Stimulated activated CD8-positive, alpha-beta memory T cell treated with anti-CD3 and anti-CD28 coated beads, Interleukin-12 subunit alpha, Interleukin-12 subunit beta, amount 100 ng/mL, for 1 hour (primary cell): ENCODE measurements around the gene TIMM23B.
"Not testable (repeated sequence)": the region's sequence is repeated elsewhere in the genome, so short reads cannot be mapped to it uniquely, and the experiment has no call there.

Experiments
- DNase-seq: peaks from one replicate; pipeline ENCODE4 v3.0.0-alpha.2; 2020; ENCODE audit warnings: low read depth

TIMM23B gene

GRCh38 chr10:49977756-49978155 lies 35.9 kb downstream of the TIMM23B start:
- DNase-seq: not testable (repeated sequence)

GRCh38 chr10:49987207-49987606 lies 45.4 kb downstream of the TIMM23B start:
- not testable (repeated sequence) for DNase-seq

- not testable (repeated sequence) for DNase-seq
These were observed 46.5 kb downstream of the TIMM23B start, which contains the start of gene AGAP6 for GRCh38 chr10:49988376-49988775. TSS of gene AGAP6 (plus strand) at chr10:49988406. CDS start at chr10:49988716, 310 bp downstream.

- not testable (repeated sequence) for DNase-seq
These were observed 53.5 kb downstream of the TIMM23B start for GRCh38 chr10:49995321-49995720.

GRCh38 chr10:50014024-50014423 lies 72.2 kb downstream of the TIMM23B start:
- DNase-seq: not testable (repeated sequence)

GRCh38 chr10:50015596-50016220 lies 73.9 kb downstream of the TIMM23B start:
- DNase-seq: not testable (repeated sequence)

- not testable (repeated sequence) for DNase-seq
These were observed 75.1 kb downstream of the TIMM23B start for GRCh38 chr10:50016926-50017325.

GRCh38 chr10:50017646-50018045 lies 75.8 kb downstream of the TIMM23B start:
- not testable (repeated sequence) for DNase-seq

- not testable (repeated sequence) for DNase-seq
These were observed 77.4 kb downstream of the TIMM23B start for GRCh38 chr10:50019279-50019678.

- not testable (repeated sequence) for DNase-seq
These were observed 78.7 kb downstream of the TIMM23B start for GRCh38 chr10:50020451-50021024.

GRCh38 chr10:50021646-50022045 lies 79.8 kb downstream of the TIMM23B start:
- no peak for DNase-seq
